Brain microvascular endothelial cell (primary cell): Measurements from ENCODE around the gene ADPRHL1.
"Not testable (repeated sequence)": the region's sequence is repeated elsewhere in the genome, so short reads cannot be mapped to it uniquely, and the experiment has no call there.

Experiments
- DNase-seq: peaks from one replicate; pipeline ENCODE4 v3.0.0-alpha.2; 2020
- H3K27ac ChIP-seq: fragments of 250-450 bp; sonication (Bioruptor Pico); 2 replicates; pipeline ENCODE4 v1.5.1; 2020; ENCODE audit warnings: mild to moderate bottlenecking, moderate library complexity
- H3K27me3 ChIP-seq: fragments of 250-450 bp; sonication (Bioruptor Pico); replicated peaks from 2 replicates; pipeline ENCODE4 v1.5.1; 2020; ENCODE audit warnings: mild to moderate bottlenecking
- H3K36me3 ChIP-seq: fragments of 250-450 bp; sonication (Bioruptor Pico); replicated peaks from 2 replicates; pipeline ENCODE4 v1.5.1; 2020; ENCODE audit warnings: mild to moderate bottlenecking
- H3K4me3 ChIP-seq: 2 replicates; pipeline ENCODE4 v1.5.1; 2011; ENCODE audit warnings: low read depth, mild to moderate bottlenecking, control low read depth, low read length, moderate library complexity
- CTCF ChIP-seq: IDR thresholded peaks from 2 replicates; pipeline ENCODE4 v1.5.1; 2011; ENCODE audit warnings: low read depth, mild to moderate bottlenecking, moderate library complexity, low read length, control low read depth, inconsistent platforms; ENCODE audit errors: missing control alignments
- in situ Hi-C: cut with HindIII; loops from 2 replicates; pipeline ENCODE4 v1.10.0; 2017; ENCODE audit warnings: low sequenced_read_pairs, low pct_ligation_motif_present

ADPRHL1 gene

GRCh38 chr13:113378825-113379224, 74.5 kb downstream of the ADPRHL1 start:
- Histone ChIP-seq H3K4me3 (no peak overlapping the region), H3K36me3 (no peaks in the 10 kb centered on the region), H3K27ac (no peak overlapping the region), H3K27me3 (peaks cover 2% of the 10 kb centered on the region)
- in situ Hi-C loops, result no loop called here
- no peak for TF ChIP-seq CTCF
- DNase-seq, result no peak

GRCh38 chr13:113374511-113375175, 78.6 kb downstream of the ADPRHL1 start:
- TF ChIP-seq CTCF, result no peak
- no peaks in the 10 kb centered on the region for H3K36me3 ChIP-seq
- H3K4me3 ChIP-seq, result no peak overlapping the region
- no peak overlapping the region for H3K27ac ChIP-seq
- in situ Hi-C loops, result no loop called here
- DNase-seq, result no peak
- peaks cover 2% of the 10 kb centered on the region for H3K27me3 ChIP-seq

GRCh38 chr13:113373811-113374485, 79.3 kb downstream of the ADPRHL1 start:
- Histone ChIP-seq H3K4me3 (no peak overlapping the region), H3K27me3 (peaks cover 2% of the 10 kb centered on the region), H3K27ac (no peak overlapping the region), H3K36me3 (no peaks in the 10 kb centered on the region)
- in situ Hi-C loops, result no loop called here
- no peak for TF ChIP-seq CTCF
- no peak for DNase-seq

GRCh38 chr13:113371701-113372100, 81.6 kb downstream of the ADPRHL1 start:
- in situ Hi-C loops, H3K36me3 ChIP-seq, H3K27ac ChIP-seq, H3K4me3 ChIP-seq, H3K27me3 ChIP-seq, DNase-seq: not testable (repeated sequence)

GRCh38 chr13:113371061-113371460, 82.2 kb downstream of the ADPRHL1 start:
- no peaks in the 10 kb centered on the region for H3K36me3 ChIP-seq
- H3K4me3 ChIP-seq, result no peak overlapping the region
- no peaks in the 10 kb centered on the region for H3K27me3 ChIP-seq
- no peak overlapping the region for H3K27ac ChIP-seq
- in situ Hi-C loops, result no loop called here
- TF ChIP-seq CTCF, result no peak
- DNase-seq, result no peak

GRCh38 chr13:113369881-113370280, 83.4 kb downstream of the ADPRHL1 start:
- H3K27ac ChIP-seq, result no peak overlapping the region
- no peaks in the 10 kb centered on the region for H3K27me3 ChIP-seq
- no peaks in the 10 kb centered on the region for H3K36me3 ChIP-seq
- TF ChIP-seq CTCF, result no peak
- H3K4me3 ChIP-seq, result no peak overlapping the region
- in situ Hi-C loops, result no loop called here
- no peak for DNase-seq
